HepG2 (cell line): ENCODE results near the gene SIKE1. TPM values are rescaled to one million over a fixed set of nuclear protein-coding genes. Genes with fewer than 3 reads are reported as not detected.

Experiments
- AFF4 ChIP-seq: sonication (generic); formaldehyde crosslinking; IDR thresholded peaks from 2 replicates; pipeline ENCODE4 v1.4.0; 2020; ENCODE audit warnings: missing genetic modification reagents
- ATF7 ChIP-seq, 2 experiments: fragments of 450-650 bp in 1 of 2; sonication (generic) in 1 of 2; formaldehyde crosslinking in 1 of 2; IDR thresholded peaks; 2 replicates each; pipeline versions ENCODE4 v1.4.0 to v1.6.1; 2016 to 2020; ENCODE audit warnings: antibody characterized with exemption in 1 of 2, mild to moderate bottlenecking in 1 of 2, missing genetic modification reagents in 1 of 2
- ETV5 ChIP-seq: IDR thresholded peaks from 2 replicates; pipeline ENCODE4 v1.6.1; 2018; ENCODE audit warnings: missing biosample characterization, missing genetic modification reagents, inconsistent platforms, borderline replicate concordance
- MIER3 ChIP-seq: IDR thresholded peaks from 2 replicates; pipeline ENCODE4 v1.6.1; 2016; ENCODE audit warnings: missing compliant biosample characterization, borderline replicate concordance
- PRDM10 ChIP-seq: sonication (generic); formaldehyde crosslinking; IDR thresholded peaks from 2 replicates; pipeline ENCODE4 v1.4.0; 2020; ENCODE audit warnings: low read depth, missing genetic modification reagents
- SNAI1 ChIP-seq: sonication (generic); formaldehyde crosslinking; IDR thresholded peaks from 2 replicates; pipeline ENCODE4 v1.5.0; 2020; ENCODE audit warnings: mild to moderate bottlenecking, missing genetic modification reagents, borderline replicate concordance
- ZFP37 ChIP-seq: sonication (generic); formaldehyde crosslinking; IDR thresholded peaks from 2 replicates; pipeline ENCODE4 v1.4.0; 2020; ENCODE audit warnings: missing genetic modification reagents, borderline replicate concordance
- polyA plus RNA-seq, 8 experiments: library from polyadenylated mRNA; depleted of rRNA in 3 of 8; stranded (reverse) in 7 of 8; unstranded in 1 of 8; fragments of >200 nt; fragmentation: Illumina TruSeq in 4 of 8; extraction: Trizol in 4 of 8; gene quantifications; 2 replicates each; pipeline versions ENCODE4 v1.2.1 to v1.2.3, GENCODE V29; 2011 to 2016; ENCODE audit warnings: low read depth in 4 of 8, missing spikeins in 1 of 8, mixed read lengths in 1 of 8; ENCODE audit not compliant: insufficient read depth in 1 of 8
- total RNA-seq, 5 experiments: library from RNA; depleted of rRNA; stranded (reverse); fragments of >200 nt; fragmentation: Illumina TruSeq; extraction: Trizol; gene quantifications; 2 replicates each; pipeline ENCODE4 v1.2.3, GENCODE V29; 2016; ENCODE audit warnings: low read depth in 1 of 5
- TF ChIP-seq, protein P1 (sequence below), 2 experiments: sonication (generic) in 1 of 2; formaldehyde crosslinking in 1 of 2; IDR thresholded peaks; 2 replicates each; pipeline versions ENCODE4 v1.4.0 to v1.6.1; 2016 to 2020; ENCODE audit warnings: borderline replicate concordance in 1 of 2, low read depth in 1 of 2, mild to moderate bottlenecking in 1 of 2, missing genetic modification reagents in 1 of 2
- TF ChIP-seq, protein P2 (sequence below): sonication (generic); formaldehyde crosslinking; IDR thresholded peaks from 2 replicates; pipeline ENCODE4 v1.5.0; 2020; ENCODE audit warnings: mild to moderate bottlenecking, missing genetic modification reagents
- TF ChIP-seq, protein P3 (sequence below): sonication (generic); formaldehyde crosslinking; IDR thresholded peaks from 2 replicates; pipeline ENCODE4 v1.8.1; 2023; ENCODE audit warnings: mild to moderate bottlenecking, moderate library complexity, missing genetic modification reagents

SIKE1 gene
- total and polyA plus RNA-seq, 2 of the 13 experiments (the other 11 are each of a cell fraction or from before 2014, with no cell fraction given): 36.5 to 58.4 TPM

DNA sequence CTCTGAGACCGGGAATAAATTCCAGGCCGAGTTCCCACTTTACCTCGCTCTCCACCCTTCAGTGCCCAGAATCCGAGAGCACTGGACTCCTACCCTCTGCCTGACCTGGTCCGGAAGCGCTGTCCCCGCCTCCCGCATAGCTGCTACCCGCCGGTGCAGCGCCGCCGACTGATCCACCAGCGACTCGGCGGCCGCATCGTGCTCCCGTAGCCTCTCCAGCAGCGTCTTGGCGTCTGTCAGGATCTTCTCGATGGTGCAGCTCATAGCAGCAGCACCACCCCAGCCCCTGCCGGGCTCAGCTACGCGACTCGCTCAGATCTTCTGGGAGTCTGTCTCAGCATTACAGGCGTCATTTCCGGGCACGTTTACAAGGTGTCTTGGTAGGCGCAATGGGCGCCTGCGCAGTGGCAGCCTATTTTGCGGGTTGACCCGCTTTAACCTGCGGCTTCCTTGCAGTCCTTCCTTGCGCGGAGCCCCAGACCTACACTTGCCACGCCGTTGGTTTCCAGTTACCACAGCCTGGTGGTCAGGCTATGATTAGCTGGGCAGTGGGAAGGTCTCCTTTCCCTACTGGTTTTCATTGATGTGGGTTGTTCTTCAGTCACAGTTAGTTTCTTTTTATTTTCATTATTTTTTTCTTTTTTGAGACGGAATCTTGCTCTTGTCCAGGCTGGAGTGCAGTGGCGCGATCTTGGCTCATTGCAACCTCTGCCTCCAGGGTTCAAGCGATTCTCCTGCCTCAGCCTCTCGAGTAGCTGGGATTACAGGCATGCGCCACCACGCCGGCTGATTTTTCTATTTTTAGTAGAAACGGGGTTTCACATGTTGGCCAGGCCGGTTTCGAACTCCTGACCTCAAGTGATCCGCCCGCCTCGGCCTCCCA, at the start of gene SIKE1 (continued):
- TF ChIP-seq AFF4 (CRISPR knock-in tag): no peak
- TF ChIP-seq PRDM10: no peak; the same call in 1 of the 2 replicates
- no peak for TF ChIP-seq ATF7 (IDR thresholded peaks at IDR 0.05)
- TF ChIP-seq ATF7 (CRISPR knock-in tag; IDR thresholded peaks at IDR 0.05): peak; percentile 64; the same call in 1 of the 2 replicates
- TF ChIP-seq, protein P1, sequence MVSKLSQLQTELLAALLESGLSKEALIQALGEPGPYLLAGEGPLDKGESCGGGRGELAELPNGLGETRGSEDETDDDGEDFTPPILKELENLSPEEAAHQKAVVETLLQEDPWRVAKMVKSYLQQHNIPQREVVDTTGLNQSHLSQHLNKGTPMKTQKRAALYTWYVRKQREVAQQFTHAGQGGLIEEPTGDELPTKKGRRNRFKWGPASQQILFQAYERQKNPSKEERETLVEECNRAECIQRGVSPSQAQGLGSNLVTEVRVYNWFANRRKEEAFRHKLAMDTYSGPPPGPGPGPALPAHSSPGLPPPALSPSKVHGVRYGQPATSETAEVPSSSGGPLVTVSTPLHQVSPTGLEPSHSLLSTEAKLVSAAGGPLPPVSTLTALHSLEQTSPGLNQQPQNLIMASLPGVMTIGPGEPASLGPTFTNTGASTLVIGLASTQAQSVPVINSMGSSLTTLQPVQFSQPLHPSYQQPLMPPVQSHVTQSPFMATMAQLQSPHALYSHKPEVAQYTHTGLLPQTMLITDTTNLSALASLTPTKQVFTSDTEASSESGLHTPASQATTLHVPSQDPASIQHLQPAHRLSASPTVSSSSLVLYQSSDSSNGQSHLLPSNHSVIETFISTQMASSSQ (IDR thresholded peaks at IDR 0.05; ENCODE audit: low read depth): no peak
- TF ChIP-seq, protein P1 (CRISPR knock-in tag; IDR thresholded peaks at IDR 0.05; ENCODE audit: borderline replicate concordance): peak; percentile 77
- TF ChIP-seq, protein P2, sequence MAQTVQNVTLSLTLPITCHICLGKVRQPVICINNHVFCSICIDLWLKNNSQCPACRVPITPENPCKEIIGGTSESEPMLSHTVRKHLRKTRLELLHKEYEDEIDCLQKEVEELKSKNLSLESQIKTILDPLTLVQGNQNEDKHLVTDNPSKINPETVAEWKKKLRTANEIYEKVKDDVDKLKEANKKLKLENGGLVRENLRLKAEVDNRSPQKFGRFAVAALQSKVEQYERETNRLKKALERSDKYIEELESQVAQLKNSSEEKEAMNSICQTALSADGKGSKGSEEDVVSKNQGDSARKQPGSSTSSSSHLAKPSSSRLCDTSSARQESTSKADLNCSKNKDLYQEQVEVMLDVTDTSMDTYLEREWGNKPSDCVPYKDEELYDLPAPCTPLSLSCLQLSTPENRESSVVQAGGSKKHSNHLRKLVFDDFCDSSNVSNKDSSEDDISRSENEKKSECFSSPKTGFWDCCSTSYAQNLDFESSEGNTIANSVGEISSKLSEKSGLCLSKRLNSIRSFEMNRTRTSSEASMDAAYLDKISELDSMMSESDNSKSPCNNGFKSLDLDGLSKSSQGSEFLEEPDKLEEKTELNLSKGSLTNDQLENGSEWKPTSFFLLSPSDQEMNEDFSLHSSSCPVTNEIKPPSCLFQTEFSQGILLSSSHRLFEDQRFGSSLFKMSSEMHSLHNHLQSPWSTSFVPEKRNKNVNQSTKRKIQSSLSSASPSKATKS (CRISPR knock-in tag): no peak
- no peak for TF ChIP-seq ZFP37 (CRISPR knock-in tag)
- no peak for TF ChIP-seq SNAI1 (CRISPR knock-in tag)
- peak; percentile 84 for TF ChIP-seq ETV5
- TF ChIP-seq, protein P3, sequence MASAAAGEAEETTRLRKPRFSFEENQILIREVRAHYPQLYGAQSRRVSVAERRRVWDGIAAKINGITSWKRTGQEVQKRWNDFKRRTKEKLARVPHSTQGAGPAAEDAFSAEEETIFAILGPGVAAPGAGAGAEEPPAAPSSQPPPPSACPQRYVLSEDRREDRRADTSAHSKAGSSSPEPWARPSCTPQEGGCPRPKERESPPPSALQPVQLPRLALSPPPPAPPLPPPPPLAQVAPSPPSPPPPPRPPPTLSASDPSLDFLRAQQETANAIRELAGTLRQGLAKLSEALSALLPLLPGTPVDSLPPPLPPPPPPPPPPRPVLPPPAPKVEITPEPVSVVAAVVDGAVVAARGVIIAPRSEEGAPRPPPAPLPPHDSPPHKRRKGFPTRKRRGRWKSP (CRISPR knock-in tag): peak; percentile 92
- peak; percentile 73 for TF ChIP-seq MIER3
